Activated B cell treated with CpG ODN at 0.5 μM for 24 hours (primary cell): ENCODE data around the gene TOMM20. TPM values are rescaled to one million over a fixed set of nuclear protein-coding genes. Genes with fewer than 3 reads are reported as not detected.

Source experiments
- ATAC-seq: fragments of 200-7000 bp; cut with Tn5 transposase; one replicate; pipeline ENCODE4 v1.10.0; 2021; ENCODE audit warnings: low read depth, mild to moderate bottlenecking, moderate library complexity
- CTCF ChIA-PET: fragments of 350-600 bp; sonication (Branson Sonifier 250); formaldehyde crosslinking; loops from one replicate; lab custom pipeline; 2021; ENCODE audit warnings: antibody characterized with exemption; lab: Charles Lee
- POLR2A ChIA-PET: fragments of 350-600 bp; sonication (Branson Sonifier 250); formaldehyde crosslinking; loops from one replicate; lab custom pipeline; 2021; ENCODE audit warnings: antibody characterized with exemption; lab: Charles Lee
- DNase-seq: peaks from one replicate; pipeline ENCODE4 v3.0.0; 2022
- H3K27ac Mint-ChIP-seq: one replicate; pipeline ENCODE4 v1.8.0; 2020; ENCODE audit warnings: mixed read lengths
- H3K27me3 Mint-ChIP-seq: one replicate; pipeline ENCODE4 v1.8.0; 2021; ENCODE audit warnings: mixed read lengths
- H3K36me3 Mint-ChIP-seq: one replicate; pipeline ENCODE4 v1.8.0; 2021; ENCODE audit warnings: low read depth, mixed read lengths
- H3K4me1 Mint-ChIP-seq: one replicate; pipeline ENCODE4 v1.8.0; 2021; ENCODE audit warnings: mixed read lengths
- H3K4me3 Mint-ChIP-seq: one replicate; pipeline ENCODE4 v1.8.0; 2020; ENCODE audit warnings: mild to moderate bottlenecking, mixed read lengths
- H3K9me3 Mint-ChIP-seq: one replicate; pipeline ENCODE4 v1.8.0; 2020; ENCODE audit warnings: mixed read lengths
- CTCF ChIP-seq: fragments of 200-600 bp; IDR thresholded peaks from one replicate; pipeline ENCODE4 v1.8.0; 2022; ENCODE audit warnings: antibody characterized with exemption, mild to moderate bottlenecking
- intact Hi-C: fragments of 100-400 bp; cut with micrococcal nuclease; formaldehyde crosslinking; loops from one replicate; pipeline ENCODE4 v1.15.1; 2024
- total RNA-seq: library from RNA; stranded (reverse); gene quantifications from 2 replicates; pipeline ENCODE4 v1.2.3, GENCODE V29; 2022

The TOMM20 gene
- total RNA-seq, 1 donor from 2014 or later, result 80.6 TPM

- POLR2A ChIA-PET, result no interaction called here
- no peak for ATAC-seq
- intact Hi-C loops, result no loop called here
Observed at GRCh38 chr1:235070819-235071218, 57.8 kb downstream of the TOMM20 start.

DNA sequence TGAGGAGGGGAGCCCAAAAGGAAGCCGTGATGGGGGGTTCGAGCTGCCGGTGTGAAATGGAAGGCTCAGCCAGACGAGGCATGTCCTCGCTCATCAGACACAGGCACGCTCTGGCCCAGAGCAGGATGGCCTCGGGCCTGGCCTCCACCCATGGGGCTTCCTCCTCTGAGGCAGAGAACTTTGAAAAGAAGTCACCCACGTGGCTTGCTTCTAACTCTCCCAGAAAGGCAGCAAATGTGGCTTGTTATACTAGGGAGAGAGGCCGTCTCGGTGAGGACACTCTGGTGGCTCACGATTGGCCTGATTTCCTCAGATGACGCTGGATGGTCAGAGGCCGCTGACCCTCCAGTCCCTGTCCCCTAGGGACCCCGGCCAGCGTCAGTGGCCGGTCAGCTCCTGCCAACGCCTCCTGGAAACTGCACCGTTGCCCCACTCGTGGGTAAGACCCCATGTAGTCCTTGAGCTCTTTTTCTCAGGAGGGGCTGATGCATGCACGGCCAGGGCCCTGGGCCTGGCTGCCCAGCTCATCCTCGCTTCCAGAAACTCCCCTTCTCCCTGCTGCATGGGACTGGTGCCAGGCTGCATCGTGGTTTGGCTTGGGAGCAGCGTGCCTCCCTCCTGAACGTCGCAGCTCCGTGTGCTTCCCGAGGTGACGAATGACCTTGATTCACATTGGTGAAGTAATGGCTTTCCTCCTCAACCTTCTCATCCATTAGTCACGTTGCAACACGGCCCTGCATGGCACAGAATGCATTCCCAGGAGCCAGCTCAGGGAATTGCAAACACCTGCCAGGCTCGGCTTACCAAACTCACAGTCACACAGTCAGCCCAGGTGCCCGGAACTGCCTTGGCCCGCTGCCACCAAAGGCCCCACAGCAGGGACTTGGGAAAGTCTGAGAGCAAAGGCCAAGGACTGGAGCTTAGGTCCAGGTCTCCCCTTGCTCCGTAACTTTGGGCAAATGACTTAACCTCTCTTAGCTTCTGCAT is 58.8 kb downstream of the TOMM20 start:
- no peaks in the 10 kb centered on the region for H3K9me3 Mint-ChIP-seq
- ChIA-PET CTCF (no interaction called here), POLR2A (interaction anchor here (0.9 to 1.5 kb wide), 3 partner anchors 89 to 469 kb away, joined by 3 to 5 read pairs (median 3); no protein-coding TSS in a partner anchor)
- H3K4me1 Mint-ChIP-seq, result peaks cover 16% of the 10 kb centered on the region
- no peak for TF ChIP-seq CTCF
- no peaks in the 10 kb centered on the region for H3K27me3 Mint-ChIP-seq
- intact Hi-C loops, result no loop called here
- ATAC-seq (no peak), DNase-seq (no peak)
- no peak overlapping the region for H3K4me3 Mint-ChIP-seq
- no peak overlapping the region for H3K27ac Mint-ChIP-seq
- no peaks in the 10 kb centered on the region for H3K36me3 Mint-ChIP-seq

More at GRCh38 chr1:235070819-235071218, 57.8 kb downstream of the TOMM20 start:
- Mint-ChIP-seq H3K4me3 (no peak overlapping the region), H3K27me3 (no peaks in the 10 kb centered on the region), H3K4me1 (peaks cover 25% of the 10 kb centered on the region), H3K9me3 (no peaks in the 10 kb centered on the region), H3K36me3 (no peaks in the 10 kb centered on the region), H3K27ac (no peak overlapping the region)
- CTCF ChIA-PET, result no interaction called here
- DNase-seq, result no peak
- TF ChIP-seq CTCF, result no peak

DNA sequence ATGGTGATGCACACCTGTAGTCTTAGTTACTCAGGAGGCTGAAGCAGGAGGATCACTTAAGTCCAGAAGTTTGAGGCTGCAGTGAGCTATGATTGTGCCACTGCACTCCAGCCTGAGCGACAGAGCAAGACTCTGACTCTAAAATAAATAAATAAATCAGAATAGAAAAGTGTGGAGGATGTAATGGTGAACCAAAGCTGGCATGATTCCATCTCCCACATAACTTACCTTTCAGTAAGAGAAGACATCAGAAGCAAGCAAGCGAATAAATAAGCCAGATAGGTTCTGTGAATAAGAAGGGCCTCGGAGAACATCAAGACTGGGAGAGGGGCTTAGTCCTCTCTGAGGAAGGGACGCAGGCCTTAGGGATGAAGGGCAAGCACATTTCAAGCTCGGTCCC is 59.5 kb downstream of the TOMM20 start:
- TF ChIP-seq CTCF, result no peak
- Mint-ChIP-seq H3K27ac (no peak overlapping the region), H3K27me3 (no peaks in the 10 kb centered on the region), H3K4me3 (no peak overlapping the region), H3K9me3 (no peaks in the 10 kb centered on the region), H3K36me3 (no peaks in the 10 kb centered on the region), H3K4me1 (peaks cover 9% of the 10 kb centered on the region)
- DNase-seq, result no peak
- ATAC-seq, result no peak
- CTCF ChIA-PET, result interaction anchor here (0.5 kb wide), 1 partner anchor 11 kb away, joined by 3 read pairs; no protein-coding TSS in a partner anchor
- POLR2A ChIA-PET, result interaction anchor here (0.9 to 1.5 kb wide), 3 partner anchors 89 to 468 kb away, joined by 3 to 5 read pairs (median 3); no protein-coding TSS in a partner anchor
- intact Hi-C loops, result no loop called here

- peaks cover 8% of the 10 kb centered on the region for H3K4me1 Mint-ChIP-seq
- H3K9me3 Mint-ChIP-seq, result no peaks in the 10 kb centered on the region
- no peaks in the 10 kb centered on the region for H3K36me3 Mint-ChIP-seq
- intact Hi-C loops, result no loop called here
- TF ChIP-seq CTCF, result no peak
- ChIA-PET POLR2A (interaction anchor here (0.6 to 1.5 kb wide), 2 partner anchors 88 to 457 kb away, joined by 3 read pairs; no protein-coding TSS in a partner anchor), CTCF (interaction anchor here (0.5 kb wide), 1 partner anchor 12 kb away, joined by 3 read pairs; no protein-coding TSS in a partner anchor)
- H3K27me3 Mint-ChIP-seq, result no peaks in the 10 kb centered on the region
- DNase-seq, result no peak
- H3K4me3 Mint-ChIP-seq, result no peak overlapping the region
- H3K27ac Mint-ChIP-seq, result no peak overlapping the region
- ATAC-seq, result no peak
Observed at GRCh38 chr1:235068158-235069121, 60.2 kb downstream of the TOMM20 start.
